Lower lobe of right lung (tissue), 2 donors: ENCODE results near the gene URGCP. TPM values are rescaled to one million over a fixed set of nuclear protein-coding genes. Genes with fewer than 3 reads are reported as not detected.
"Not testable (repeated sequence)": the region's sequence is repeated elsewhere in the genome, so short reads cannot be mapped to it uniquely, and the experiment has no call there.

Source experiments
- ATAC-seq, 2 donors: fragments of 200-7000 bp; cut with Tn5 transposase; one replicate each; pipeline ENCODE4 v1.9.1; 2020 to 2022; ENCODE audit warnings: mild to moderate bottlenecking in 2 of 2, moderate library complexity in 2 of 2
- DNase-seq: peaks from one replicate; pipeline ENCODE4 v3.0.0-alpha.2; 2020
- H3K27ac ChIP-seq: fragments of 200-600 bp; one replicate; pipeline ENCODE4 v1.8.0; 2022
- H3K27me3 ChIP-seq: fragments of 200-600 bp; one replicate; pipeline ENCODE4 v1.8.0; 2022; ENCODE audit warnings: low read depth
- H3K36me3 ChIP-seq: fragments of 200-600 bp; one replicate; pipeline ENCODE4 v1.8.0; 2022; ENCODE audit warnings: mild to moderate bottlenecking
- H3K4me1 ChIP-seq: fragments of 200-600 bp; one replicate; pipeline ENCODE4 v1.8.0; 2022
- H3K4me3 ChIP-seq: fragments of 200-600 bp; one replicate; pipeline ENCODE4 v1.8.0; 2022; ENCODE audit warnings: mild to moderate bottlenecking
- H3K9me3 ChIP-seq: fragments of 200-600 bp; one replicate; pipeline ENCODE4 v1.8.0; 2022
- intact Hi-C: fragments of 100-400 bp; cut with DNase I; formaldehyde crosslinking; loops from one replicate; pipeline ENCODE4 v1.11.0; 2022
- total RNA-seq: library from RNA; stranded (reverse); fragmentation: NEBNext Ultra II Directional; extraction: Animal tissue kit (Norgen Biotek cat#: 25700); gene quantifications from one replicate; pipeline ENCODE4 v1.2.1, GENCODE V29; 2021
- TF ChIP-seq, protein P1 (sequence below): fragments of 200-600 bp; IDR thresholded peaks from one replicate; pipeline ENCODE4 v1.8.0; 2022; ENCODE audit warnings: antibody characterized with exemption, mild to moderate bottlenecking
- donor health status: DM: no; HTN: yes; CAD: no; lungs with severe emphysema.

The URGCP gene
- total RNA-seq, 1 donor from 2014 or later: 26.1 TPM

DNA sequence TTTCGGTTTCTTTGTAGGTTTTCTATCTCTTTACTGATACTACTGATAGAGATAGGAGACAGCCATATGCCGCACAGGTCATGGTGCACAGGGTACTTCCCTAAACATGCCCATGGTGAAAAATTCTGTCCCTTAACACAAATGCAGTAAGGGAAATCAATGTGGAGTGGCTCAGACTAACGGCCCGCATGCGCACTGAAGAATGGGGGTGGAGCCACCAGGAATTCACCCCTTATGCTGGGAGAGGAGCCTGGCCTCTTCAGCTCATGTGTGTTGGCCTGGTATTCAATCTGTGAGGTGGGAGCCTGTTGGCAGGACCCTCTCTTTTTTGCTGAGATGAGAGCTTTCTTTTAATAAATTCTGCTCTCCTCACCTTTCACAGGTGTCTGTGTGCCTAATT lies 8.4 kb upstream of the URGCP start:
- DNase-seq (no peak), ATAC-seq (no peak)
- Histone ChIP-seq H3K9me3 (no peaks in the 10 kb centered on the region), H3K4me3 (no peak overlapping the region), H3K27me3 (no peaks in the 10 kb centered on the region), H3K36me3 (no peaks in the 10 kb centered on the region), H3K4me1 (no peaks in the 10 kb centered on the region), H3K27ac (no peak overlapping the region)
- intact Hi-C loops: no loop called here
- TF ChIP-seq, protein P1, sequence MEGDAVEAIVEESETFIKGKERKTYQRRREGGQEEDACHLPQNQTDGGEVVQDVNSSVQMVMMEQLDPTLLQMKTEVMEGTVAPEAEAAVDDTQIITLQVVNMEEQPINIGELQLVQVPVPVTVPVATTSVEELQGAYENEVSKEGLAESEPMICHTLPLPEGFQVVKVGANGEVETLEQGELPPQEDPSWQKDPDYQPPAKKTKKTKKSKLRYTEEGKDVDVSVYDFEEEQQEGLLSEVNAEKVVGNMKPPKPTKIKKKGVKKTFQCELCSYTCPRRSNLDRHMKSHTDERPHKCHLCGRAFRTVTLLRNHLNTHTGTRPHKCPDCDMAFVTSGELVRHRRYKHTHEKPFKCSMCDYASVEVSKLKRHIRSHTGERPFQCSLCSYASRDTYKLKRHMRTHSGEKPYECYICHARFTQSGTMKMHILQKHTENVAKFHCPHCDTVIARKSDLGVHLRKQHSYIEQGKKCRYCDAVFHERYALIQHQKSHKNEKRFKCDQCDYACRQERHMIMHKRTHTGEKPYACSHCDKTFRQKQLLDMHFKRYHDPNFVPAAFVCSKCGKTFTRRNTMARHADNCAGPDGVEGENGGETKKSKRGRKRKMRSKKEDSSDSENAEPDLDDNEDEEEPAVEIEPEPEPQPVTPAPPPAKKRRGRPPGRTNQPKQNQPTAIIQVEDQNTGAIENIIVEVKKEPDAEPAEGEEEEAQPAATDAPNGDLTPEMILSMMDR: no peak

DNA sequence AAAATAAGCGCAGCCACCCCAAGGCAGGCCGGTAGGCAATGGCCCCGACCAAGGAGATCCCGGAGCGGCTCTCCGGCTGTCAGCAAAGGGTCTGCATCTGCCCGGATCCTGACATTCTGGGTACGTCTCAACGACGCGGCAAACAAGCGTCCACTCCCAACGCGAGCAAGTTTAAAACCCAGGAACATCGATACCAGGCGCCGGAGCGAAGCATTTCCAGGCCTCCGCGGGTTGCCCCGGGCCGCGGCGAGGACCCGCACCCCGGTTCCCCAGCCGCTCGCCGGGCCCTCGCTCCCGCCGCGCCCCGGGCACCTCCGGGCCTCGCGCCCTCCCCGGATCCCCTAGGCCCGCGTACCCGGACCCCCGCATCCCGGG lies 453 bp downstream of the URGCP start:
- TF ChIP-seq, protein P1: no peak
- DNase-seq: peak; percentile 50
- Histone ChIP-seq H3K36me3 (no peaks in the 10 kb centered on the region), H3K4me3 (peak overlapping the region; percentile 78), H3K27ac (peak overlapping the region; percentile 84), H3K4me1 (peaks cover 28% of the 10 kb centered on the region), H3K9me3 (no peaks in the 10 kb centered on the region), H3K27me3 (no peaks in the 10 kb centered on the region)
- intact Hi-C loops: no loop called here
- peak; percentile 27 to 55 for ATAC-seq

DNA sequence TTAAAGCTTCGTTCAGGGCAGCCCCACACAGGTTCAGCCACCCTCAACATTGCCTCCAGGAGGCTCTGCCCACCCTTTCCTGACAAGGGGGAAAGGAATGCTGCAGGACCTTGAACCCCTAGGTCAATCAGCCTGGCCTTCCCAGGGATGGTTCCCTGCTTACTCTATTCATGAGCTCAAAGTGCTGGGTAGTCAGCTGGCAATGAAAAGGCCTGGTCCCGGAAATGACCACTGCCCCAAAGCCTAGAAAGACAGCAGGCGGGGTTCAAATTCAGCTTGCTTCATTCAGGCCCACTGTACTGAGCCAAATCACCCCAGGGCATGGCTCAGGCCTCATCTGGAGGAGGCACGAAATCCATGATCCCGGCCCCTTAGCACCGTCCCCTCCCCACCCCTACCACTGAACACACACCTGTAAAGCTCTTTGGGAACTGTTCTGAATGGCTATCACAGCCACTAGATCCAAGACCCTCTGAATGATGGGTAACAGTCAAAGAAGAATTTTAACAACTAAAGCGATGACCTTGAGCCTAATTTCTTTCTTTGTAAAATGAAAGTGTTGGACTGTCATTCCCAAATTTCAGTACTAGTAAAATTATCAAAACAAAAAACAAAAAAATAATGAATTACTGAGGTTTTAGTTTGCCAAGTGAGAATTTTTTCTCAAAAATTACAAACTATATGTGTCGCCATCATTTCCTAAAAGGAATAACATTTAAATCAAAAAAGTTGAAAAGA lies 1.0 kb downstream of the URGCP start:
- ATAC-seq: peak; percentile 54 to 61
- peak overlapping the region; percentile 84 for H3K27ac ChIP-seq
- H3K4me1 ChIP-seq: peaks cover 28% of the 10 kb centered on the region
- H3K27me3 ChIP-seq: no peaks in the 10 kb centered on the region
- TF ChIP-seq, protein P1: no peak
- no peak for DNase-seq
- intact Hi-C loops: no loop called here
- H3K9me3 ChIP-seq: no peaks in the 10 kb centered on the region
- peak overlapping the region; percentile 78 for H3K4me3 ChIP-seq
- no peaks in the 10 kb centered on the region for H3K36me3 ChIP-seq

DNA sequence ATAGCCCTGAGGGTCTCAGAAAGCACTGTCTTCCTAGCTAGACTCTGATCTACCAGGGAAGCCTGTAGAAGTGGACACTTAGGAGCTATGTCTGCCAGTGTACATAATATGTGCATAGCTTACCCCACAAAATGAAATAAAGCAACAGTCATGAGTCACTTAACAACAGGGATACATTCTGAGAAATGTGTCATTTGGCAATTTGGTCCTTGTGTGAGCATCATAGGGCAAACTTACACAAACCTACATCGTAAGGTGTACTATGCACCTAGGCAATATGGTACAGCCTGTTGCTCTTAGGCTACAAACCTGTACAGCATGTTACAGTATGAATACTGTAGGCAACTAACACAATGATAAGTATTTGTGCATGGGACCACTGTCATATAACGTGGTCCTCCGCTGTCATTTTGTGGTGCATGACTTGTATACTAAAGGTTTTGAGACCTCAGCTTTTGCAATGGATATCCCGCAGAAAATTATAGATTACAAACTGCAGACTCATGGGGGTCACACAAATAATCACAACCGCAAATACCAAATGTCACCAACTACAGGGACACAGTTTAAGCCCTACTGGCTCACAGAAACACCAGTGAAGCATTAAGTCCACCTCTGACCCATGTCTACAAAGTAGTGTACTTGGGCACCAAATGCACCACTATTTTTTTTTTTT lies 1.7 kb downstream of the URGCP start:
- ATAC-seq (no peak), DNase-seq (no peak)
- Histone ChIP-seq H3K27me3 (no peaks in the 10 kb centered on the region), H3K9me3 (no peaks in the 10 kb centered on the region), H3K4me1 (peaks cover 28% of the 10 kb centered on the region), H3K27ac (peak overlapping the region; percentile 84), H3K4me3 (peak overlapping the region; percentile 78), H3K36me3 (no peaks in the 10 kb centered on the region)
- intact Hi-C loops: no loop called here
- TF ChIP-seq, protein P1: no peak

DNA sequence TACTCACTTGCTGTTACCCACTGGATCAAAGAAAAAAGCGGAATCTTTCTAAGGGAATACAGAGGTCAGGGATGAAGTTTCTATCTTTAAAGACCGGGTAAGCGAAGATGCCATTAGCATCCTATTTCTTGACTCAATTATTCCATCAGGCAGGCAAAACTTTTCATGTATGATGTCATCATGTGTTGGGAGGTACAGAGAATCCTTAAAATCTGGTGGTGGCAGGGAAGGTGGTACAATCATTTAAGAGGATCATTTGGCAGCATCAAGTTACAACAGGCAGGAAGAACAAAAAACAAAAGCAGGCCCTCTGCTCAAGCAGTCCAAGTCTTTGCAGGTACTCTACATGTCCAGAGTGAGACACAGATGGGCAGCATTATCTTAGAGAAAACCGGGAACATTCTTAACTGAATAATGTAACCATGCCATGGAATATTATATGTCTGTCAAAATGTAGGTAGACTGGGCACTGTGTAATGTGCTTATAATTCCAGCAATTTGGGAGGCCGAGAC lies 3.8 kb downstream of the URGCP start:
- intact Hi-C loops: no loop called here
- Histone ChIP-seq H3K27me3 (no peaks in the 10 kb centered on the region), H3K36me3 (no peaks in the 10 kb centered on the region), H3K27ac (no peak overlapping the region), H3K4me3 (no peak overlapping the region), H3K9me3 (no peaks in the 10 kb centered on the region), H3K4me1 (peaks cover 28% of the 10 kb centered on the region)
- DNase-seq (no peak), ATAC-seq (no peak)
- TF ChIP-seq, protein P1: no peak

DNA sequence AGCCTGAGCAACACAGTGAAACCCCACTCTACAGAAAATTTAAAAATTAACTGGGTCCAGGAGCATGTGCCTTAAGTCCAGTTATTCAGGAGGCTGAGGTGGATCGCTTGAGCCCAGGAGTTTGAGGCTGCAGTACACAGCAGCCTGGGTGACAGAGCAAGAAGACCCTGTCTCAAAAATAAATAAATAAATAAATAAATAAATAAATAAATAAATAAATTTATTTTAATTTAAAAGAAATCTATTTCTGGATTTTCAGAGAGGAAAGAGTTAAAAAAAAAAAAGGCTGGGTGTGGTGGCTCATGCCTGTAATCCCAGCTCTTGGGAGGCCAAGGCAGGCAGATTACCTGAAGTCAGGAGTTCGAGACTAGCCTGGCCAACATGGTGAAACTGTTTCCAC lies 7.8 kb downstream of the URGCP start:
- DNase-seq, H3K36me3 ChIP-seq, intact Hi-C loops, H3K9me3 ChIP-seq, H3K27me3 ChIP-seq, H3K4me1 ChIP-seq, H3K4me3 ChIP-seq, H3K27ac ChIP-seq, ATAC-seq: not testable (repeated sequence)
